Cardiac fibroblast (primary cell): ENCODE measurements around the gene KIT.

Experiments used
- DNase-seq, 2 donors: peaks; one replicate each; pipeline versions ENCODE4 v3.0.0 to v3.0.0-alpha.2; 2010; ENCODE audit warnings: low read depth in 2 of 2
- H3K4me3 ChIP-seq, 2 donors: replicated peaks in 1 of 2; 1 replicate in 1 of 2; 2 replicates in 1 of 2; pipeline ENCODE4 v1.5.1; 2011; ENCODE audit warnings: low read depth in 2 of 2, low read length in 2 of 2, mild to moderate bottlenecking in 2 of 2, moderate library complexity in 1 of 2
- TF ChIP-seq, protein P1 (sequence below): IDR thresholded peaks from one replicate; pipeline ENCODE4 v1.5.1; 2011; ENCODE audit warnings: low read depth, mild to moderate bottlenecking, low read length, inconsistent platforms

KIT gene

GRCh38 chr4:54745031-54745770 lies 87.4 kb downstream of the KIT start:
- TF ChIP-seq, protein P1, sequence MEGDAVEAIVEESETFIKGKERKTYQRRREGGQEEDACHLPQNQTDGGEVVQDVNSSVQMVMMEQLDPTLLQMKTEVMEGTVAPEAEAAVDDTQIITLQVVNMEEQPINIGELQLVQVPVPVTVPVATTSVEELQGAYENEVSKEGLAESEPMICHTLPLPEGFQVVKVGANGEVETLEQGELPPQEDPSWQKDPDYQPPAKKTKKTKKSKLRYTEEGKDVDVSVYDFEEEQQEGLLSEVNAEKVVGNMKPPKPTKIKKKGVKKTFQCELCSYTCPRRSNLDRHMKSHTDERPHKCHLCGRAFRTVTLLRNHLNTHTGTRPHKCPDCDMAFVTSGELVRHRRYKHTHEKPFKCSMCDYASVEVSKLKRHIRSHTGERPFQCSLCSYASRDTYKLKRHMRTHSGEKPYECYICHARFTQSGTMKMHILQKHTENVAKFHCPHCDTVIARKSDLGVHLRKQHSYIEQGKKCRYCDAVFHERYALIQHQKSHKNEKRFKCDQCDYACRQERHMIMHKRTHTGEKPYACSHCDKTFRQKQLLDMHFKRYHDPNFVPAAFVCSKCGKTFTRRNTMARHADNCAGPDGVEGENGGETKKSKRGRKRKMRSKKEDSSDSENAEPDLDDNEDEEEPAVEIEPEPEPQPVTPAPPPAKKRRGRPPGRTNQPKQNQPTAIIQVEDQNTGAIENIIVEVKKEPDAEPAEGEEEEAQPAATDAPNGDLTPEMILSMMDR: no peak
- peak in 1 of 2 donors; percentile 27 for DNase-seq
- H3K4me3 ChIP-seq: no peak overlapping the region

- no peak for DNase-seq
- H3K4me3 ChIP-seq: no peak overlapping the region
- TF ChIP-seq, protein P1: no peak
Observed at GRCh38 chr4:54746218-54746617, 88.5 kb downstream of the KIT start.

- TF ChIP-seq, protein P1: no peak
- H3K4me3 ChIP-seq: no peak overlapping the region
- DNase-seq: no peak
Observed at GRCh38 chr4:54750341-54750740, 92.6 kb downstream of the KIT start.

DNA sequence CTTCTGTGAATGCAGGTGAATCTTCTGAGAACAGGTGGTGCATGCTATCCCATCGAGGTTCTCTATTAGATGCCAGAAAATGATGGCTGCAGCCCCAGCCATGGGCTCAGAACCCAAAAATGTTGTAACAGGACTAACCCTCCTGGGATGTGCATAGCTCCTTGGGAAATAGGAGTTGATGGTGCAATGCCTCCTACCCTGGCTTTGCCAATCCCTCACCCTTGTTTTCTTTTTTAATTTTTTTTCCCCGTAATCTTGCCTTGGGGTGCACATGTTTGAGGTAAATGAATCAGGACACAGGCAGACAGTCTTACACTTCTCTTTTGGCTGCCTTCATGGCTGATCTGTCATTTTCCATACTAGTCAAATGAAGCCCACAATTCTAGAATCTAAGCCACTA lies 96.6 kb downstream of the KIT start:
- H3K4me3 ChIP-seq: no peak overlapping the region
- TF ChIP-seq, protein P1: no peak
- DNase-seq: no peak

- TF ChIP-seq, protein P1: no peak
- no peak overlapping the region for H3K4me3 ChIP-seq
- no peak for DNase-seq
Observed at GRCh38 chr4:54764476-54764875, 106.7 kb downstream of the KIT start.

- H3K4me3 ChIP-seq: no peak overlapping the region
- DNase-seq: no peak
- TF ChIP-seq, protein P1: no peak
Observed at GRCh38 chr4:54767376-54767775, 109.6 kb downstream of the KIT start.

GRCh38 chr4:54773022-54773421 lies 115.3 kb downstream of the KIT start:
- DNase-seq: no peak

More at GRCh38 chr4:54773022-54773421, 115.3 kb downstream of the KIT start:
- TF ChIP-seq, protein P1: no peak
- no peak overlapping the region for H3K4me3 ChIP-seq
